ENCODE measurements around the gene SLC5A12. TPM values are rescaled to one million over a fixed set of nuclear protein-coding genes. Genes with fewer than 3 reads are reported as not detected.

The SLC5A12 gene
- total RNA-seq, 1 experiment from 2014 or later, result not detected

GRCh38 chr11:26757995-26758394 lies 36.1 kb upstream of the SLC5A12 start:
- no peak overlapping the region for H3K4me3 ChIP-seq (ENCODE audit: low read length)
- H3F3A ChIP-seq (ENCODE audit: low read length, unreplicated experiment), result no peaks in the 10 kb centered on the region
- H4K20me1 ChIP-seq (ENCODE audit: low read length), result no peaks in the 10 kb centered on the region
- intact Hi-C loops (cut with micrococcal nuclease), result no loop called here
- H3K79me2 ChIP-seq (ENCODE audit: low read length), result no peaks in the 10 kb centered on the region
- no peak overlapping the region for H3K9ac ChIP-seq (ENCODE audit: low read length)
- no TSS peak for BruUV-seq (replicated peaks)
- H3K36me3 ChIP-seq (ENCODE audit: low read depth, low read length), result no peaks in the 10 kb centered on the region
- no peak overlapping the region for H3K27ac ChIP-seq (ENCODE audit: low read length)
- no peak for DNase-seq
- no peak for ATAC-seq
- no peaks in the 10 kb centered on the region for H3K4me1 ChIP-seq (ENCODE audit: insufficient read depth, low read length)
- POLR2A ChIA-PET (ENCODE audit: unreplicated experiment), result no interaction called here
- H3K9me3 ChIP-seq (ENCODE audit: low read length), result no peaks in the 10 kb centered on the region
- H2AFZ ChIP-seq (ENCODE audit: low read length), result no peak overlapping the region
- no peaks in the 10 kb centered on the region for H3K9me2 ChIP-seq (replicated peaks; ENCODE audit: low read length)
- no peaks in the 10 kb centered on the region for H3K27me3 ChIP-seq (ENCODE audit: low read length)
- CTCF ChIA-PET, result no interaction called here
- TF ChIP-seq EZH2 (IDR thresholded peaks at IDR 0.05; ENCODE audit: low read length, unreplicated experiment) (no peak), EZH2phosphoT487 (IDR thresholded peaks at IDR 0.05; ENCODE audit: borderline replicate concordance, low read length) (no peak), CTCF (conservative IDR thresholded peaks at IDR 0.05; ENCODE audit: low read depth, low read length) (no peak)
- no peak overlapping the region for H3K4me2 ChIP-seq (ENCODE audit: low read length)

- Histone ChIP-seq H3K4me1 (ENCODE audit: insufficient read depth, low read length) (no peaks in the 10 kb centered on the region), H3K4me3 (ENCODE audit: low read length) (no peak overlapping the region), H3K9me2 (replicated peaks; ENCODE audit: low read length) (no peaks in the 10 kb centered on the region), H3K36me3 (ENCODE audit: low read depth, low read length) (no peaks in the 10 kb centered on the region), H3K4me2 (ENCODE audit: low read length) (no peak overlapping the region), H3K27ac (ENCODE audit: low read length) (no peak overlapping the region), H2AFZ (ENCODE audit: low read length) (no peak overlapping the region), H4K20me1 (ENCODE audit: low read length) (no peaks in the 10 kb centered on the region), H3F3A (ENCODE audit: low read length, unreplicated experiment) (no peaks in the 10 kb centered on the region), H3K79me2 (ENCODE audit: low read length) (no peaks in the 10 kb centered on the region), H3K9me3 (ENCODE audit: low read length) (no peaks in the 10 kb centered on the region), H3K27me3 (ENCODE audit: low read length) (no peaks in the 10 kb centered on the region), H3K9ac (ENCODE audit: low read length) (no peak overlapping the region)
- BruUV-seq (replicated peaks), result no TSS peak
- CTCF ChIA-PET, result no interaction called here
- intact Hi-C loops (cut with micrococcal nuclease), result no loop called here
- DNase-seq, result no peak
- POLR2A ChIA-PET (ENCODE audit: unreplicated experiment), result no interaction called here
- TF ChIP-seq EZH2phosphoT487 (IDR thresholded peaks at IDR 0.05; ENCODE audit: borderline replicate concordance, low read length), result no peak
- no peak for TF ChIP-seq EZH2 (IDR thresholded peaks at IDR 0.05; ENCODE audit: low read length, unreplicated experiment)
- TF ChIP-seq CTCF (conservative IDR thresholded peaks at IDR 0.05; ENCODE audit: low read depth, low read length), result no peak
- no peak for ATAC-seq
These were observed 33.9 kb upstream of the SLC5A12 start for GRCh38 chr11:26755762-26756161.

GRCh38 chr11:26753723-26754504 lies 32.1 kb upstream of the SLC5A12 start:
- Histone ChIP-seq H2AFZ (ENCODE audit: low read length) (no peak overlapping the region), H3K9ac (ENCODE audit: low read length) (no peak overlapping the region), H3K9me3 (ENCODE audit: low read length) (no peaks in the 10 kb centered on the region), H3K79me2 (ENCODE audit: low read length) (no peaks in the 10 kb centered on the region), H3K4me2 (ENCODE audit: low read length) (no peak overlapping the region), H3K4me3 (ENCODE audit: low read length) (no peak overlapping the region), H3F3A (ENCODE audit: low read length, unreplicated experiment) (no peaks in the 10 kb centered on the region), H3K36me3 (ENCODE audit: low read depth, low read length) (no peaks in the 10 kb centered on the region), H3K27ac (ENCODE audit: low read length) (no peak overlapping the region), H3K27me3 (ENCODE audit: low read length) (no peaks in the 10 kb centered on the region), H3K4me1 (ENCODE audit: insufficient read depth, low read length) (no peaks in the 10 kb centered on the region), H3K9me2 (replicated peaks; ENCODE audit: low read length) (no peaks in the 10 kb centered on the region), H4K20me1 (ENCODE audit: low read length) (no peaks in the 10 kb centered on the region)
- intact Hi-C loops (cut with micrococcal nuclease), result loop anchor here (1.0 to 5.0 kb wide), 2 partner anchors 404 to 733 kb away; no protein-coding TSS in a partner anchor
- DNase-seq (peak; percentile 53), ATAC-seq (peak; percentile 74)
- CTCF ChIA-PET, result no interaction called here
- no TSS peak for BruUV-seq (replicated peaks)
- POLR2A ChIA-PET (ENCODE audit: unreplicated experiment), result no interaction called here
- TF ChIP-seq EZH2phosphoT487 (IDR thresholded peaks at IDR 0.05; ENCODE audit: borderline replicate concordance, low read length), result no peak
- no peak for TF ChIP-seq EZH2 (IDR thresholded peaks at IDR 0.05; ENCODE audit: low read length, unreplicated experiment)
- TF ChIP-seq CTCF (conservative IDR thresholded peaks at IDR 0.05; ENCODE audit: low read depth, low read length), result peak; percentile 73
